Liver (tissue), 9 donors: Measurements from ENCODE around the gene MYOZ1. TPM values are rescaled to one million over a fixed set of nuclear protein-coding genes. Genes with fewer than 3 reads are reported as not detected.

Source experiments
- DNase-seq: peaks from one replicate; pipeline ENCODE4 v3.0.0-alpha.2; 2017; ENCODE audit warnings: low spot score
- H3K27ac ChIP-seq, 2 donors: one replicate each; pipeline ENCODE4 v1.7.0; 2013; ENCODE audit warnings: inconsistent platforms in 2 of 2, low read length in 2 of 2, control low read depth in 1 of 2, low read depth in 1 of 2, mild to moderate bottlenecking in 1 of 2
- H3K27me3 ChIP-seq, 4 donors: one replicate each; pipeline versions ENCODE4 v1.6.1 to v1.7.0; 2013; ENCODE audit warnings: low read length in 3 of 4, inconsistent platforms in 1 of 4, mild to moderate bottlenecking in 1 of 4, moderate library complexity in 1 of 4; ENCODE audit not compliant: control insufficient read depth in 4 of 4, insufficient read depth in 4 of 4
- H3K36me3 ChIP-seq, 4 donors: one replicate each; pipeline versions ENCODE4 v1.6.1 to v1.7.0; 2013; ENCODE audit warnings: low read length in 3 of 4, mild to moderate bottlenecking in 3 of 4, low read depth in 1 of 4, moderate library complexity in 1 of 4; ENCODE audit not compliant: control insufficient read depth in 4 of 4, insufficient read depth in 3 of 4
- H3K4me1 ChIP-seq, 4 donors: one replicate each; pipeline versions ENCODE4 v1.6.1 to v1.7.0; 2013; ENCODE audit warnings: low read length in 3 of 4, mild to moderate bottlenecking in 3 of 4, moderate library complexity in 1 of 4; ENCODE audit not compliant: control insufficient read depth in 4 of 4, insufficient read depth in 4 of 4
- H3K4me3 ChIP-seq, 3 donors: one replicate each; pipeline versions ENCODE4 v1.6.1 to v1.7.0; 2013; ENCODE audit warnings: low read length in 3 of 3, control low read depth in 1 of 3, low read depth in 1 of 3, mild to moderate bottlenecking in 1 of 3
- H3K9ac ChIP-seq, 2 donors: one replicate each; pipeline ENCODE4 v1.7.0; 2013; ENCODE audit warnings: low read length in 2 of 2, mild to moderate bottlenecking in 2 of 2, moderate library complexity in 2 of 2, control low read depth in 1 of 2, low read depth in 1 of 2
- H3K9me3 ChIP-seq, 4 donors: one replicate each; pipeline versions ENCODE4 v1.6.1 to v1.7.0; 2013; ENCODE audit warnings: low read length in 3 of 4; ENCODE audit not compliant: control insufficient read depth in 4 of 4
- FOXA1 ChIP-seq: IDR thresholded peaks from 2 replicates; pipeline ENCODE4 v1.6.1; 2016; ENCODE audit warnings: antibody characterized with exemption
- FOXA2 ChIP-seq: IDR thresholded peaks from 2 replicates; pipeline ENCODE4 v1.6.1; 2016; ENCODE audit warnings: antibody characterized with exemption
- GABPA ChIP-seq, 2 donors: IDR thresholded peaks in 1 of 2; conservative IDR thresholded peaks in 1 of 2; 2 replicates each; pipeline ENCODE4 v1.6.1; 2016; ENCODE audit warnings: antibody characterized with exemption in 2 of 2, mild to moderate bottlenecking in 1 of 2, moderate library complexity in 1 of 2
- HNF4G ChIP-seq: IDR thresholded peaks from 2 replicates; pipeline ENCODE4 v1.6.1; 2016; ENCODE audit warnings: antibody characterized with exemption
- NR2F2 ChIP-seq: IDR thresholded peaks from 2 replicates; pipeline ENCODE4 v1.6.1; 2016; ENCODE audit warnings: antibody characterized with exemption
- RAD21 ChIP-seq, 2 donors: IDR thresholded peaks; 2 replicates each; pipeline ENCODE4 v1.6.1; 2016; ENCODE audit warnings: antibody characterized with exemption in 2 of 2, mild to moderate bottlenecking in 2 of 2
- RXRA ChIP-seq, 2 donors: IDR thresholded peaks; 2 replicates each; pipeline ENCODE4 v1.6.1; 2017 to 2018; ENCODE audit warnings: antibody characterized with exemption in 2 of 2, mild to moderate bottlenecking in 1 of 2
- TAF1 ChIP-seq: conservative IDR thresholded peaks from 2 replicates; pipeline ENCODE4 v1.6.1; 2016; ENCODE audit warnings: antibody characterized with exemption, mild to moderate bottlenecking
- YY1 ChIP-seq: IDR thresholded peaks from 2 replicates; pipeline ENCODE4 v1.6.1; 2016; ENCODE audit warnings: antibody characterized with exemption, mild to moderate bottlenecking
- ZBTB33 ChIP-seq: IDR thresholded peaks from 2 replicates; pipeline ENCODE4 v1.6.1; 2016; ENCODE audit warnings: antibody characterized with exemption
- WGBS: extraction: QIAGEN DNeasy Blood & Tissue Kit; methylation state at CpG from one replicate; pipeline ENCODE4 v1.1.7; 2013; 5-methylcytosine and 5-hydroxymethylcytosine counted together
- polyA plus RNA-seq, 2 donors: library from polyadenylated mRNA; stranded (reverse) in 1 of 2; unstranded in 1 of 2; fragments of 200-250 nt in 1 of 2; fragments of >200 nt in 1 of 2; fragmentation: Nextera tagmentation in 1 of 2; extraction: Ambion mirVana in 1 of 2; gene quantifications; one replicate each; pipeline versions ENCODE4 v1.2.1 to v1.2.3, GENCODE V29; 2013 to 2015
- total RNA-seq, 2 donors: library from RNA; depleted of rRNA; stranded (reverse); fragments of >200 nt; gene quantifications; one replicate each; pipeline ENCODE4 v1.2.3, GENCODE V29; 2014
- TF ChIP-seq, protein P1 (sequence below): IDR thresholded peaks from 2 replicates; pipeline ENCODE4 v1.6.1; 2016; ENCODE audit warnings: antibody characterized with exemption, mild to moderate bottlenecking
- TF ChIP-seq, protein P2 (sequence below): fragments of 150-350 bp; IDR thresholded peaks from 2 replicates; pipeline ENCODE4 v1.5.1; 2017; ENCODE audit warnings: improper control_type of control experiment, low read depth, low read length; ENCODE audit not compliant: missing input control
- TF ChIP-seq, protein P3 (sequence below): IDR thresholded peaks from 2 replicates; pipeline ENCODE4 v1.6.1; 2016; ENCODE audit warnings: antibody characterized with exemption
- donor health status: healthy.
- donor health status: healthy.
- donor health status: healthy.
- donor health status: healthy.
- donor health status: healthy.

Gene MYOZ1
- total and polyA plus RNA-seq, 4 donors, result 0.14 to 0.23 (median 0.17) TPM; not detected in 1

GRCh38 chr10:73644767-73645166, 3.5 kb upstream of the MYOZ1 start:
- Histone ChIP-seq H3K27me3 (no peaks in the 10 kb centered on the region), H3K9ac (no peak overlapping the region), H3K36me3 (no peaks in the 10 kb centered on the region), H3K4me1 (peaks cover 0 to 4% (median 3%) of the 10 kb centered on the region in 4 donors), H3K27ac (no peak overlapping the region), H3K4me3 (no peak overlapping the region), H3K9me3 (no peaks in the 10 kb centered on the region)
- TF ChIP-seq, protein P1, sequence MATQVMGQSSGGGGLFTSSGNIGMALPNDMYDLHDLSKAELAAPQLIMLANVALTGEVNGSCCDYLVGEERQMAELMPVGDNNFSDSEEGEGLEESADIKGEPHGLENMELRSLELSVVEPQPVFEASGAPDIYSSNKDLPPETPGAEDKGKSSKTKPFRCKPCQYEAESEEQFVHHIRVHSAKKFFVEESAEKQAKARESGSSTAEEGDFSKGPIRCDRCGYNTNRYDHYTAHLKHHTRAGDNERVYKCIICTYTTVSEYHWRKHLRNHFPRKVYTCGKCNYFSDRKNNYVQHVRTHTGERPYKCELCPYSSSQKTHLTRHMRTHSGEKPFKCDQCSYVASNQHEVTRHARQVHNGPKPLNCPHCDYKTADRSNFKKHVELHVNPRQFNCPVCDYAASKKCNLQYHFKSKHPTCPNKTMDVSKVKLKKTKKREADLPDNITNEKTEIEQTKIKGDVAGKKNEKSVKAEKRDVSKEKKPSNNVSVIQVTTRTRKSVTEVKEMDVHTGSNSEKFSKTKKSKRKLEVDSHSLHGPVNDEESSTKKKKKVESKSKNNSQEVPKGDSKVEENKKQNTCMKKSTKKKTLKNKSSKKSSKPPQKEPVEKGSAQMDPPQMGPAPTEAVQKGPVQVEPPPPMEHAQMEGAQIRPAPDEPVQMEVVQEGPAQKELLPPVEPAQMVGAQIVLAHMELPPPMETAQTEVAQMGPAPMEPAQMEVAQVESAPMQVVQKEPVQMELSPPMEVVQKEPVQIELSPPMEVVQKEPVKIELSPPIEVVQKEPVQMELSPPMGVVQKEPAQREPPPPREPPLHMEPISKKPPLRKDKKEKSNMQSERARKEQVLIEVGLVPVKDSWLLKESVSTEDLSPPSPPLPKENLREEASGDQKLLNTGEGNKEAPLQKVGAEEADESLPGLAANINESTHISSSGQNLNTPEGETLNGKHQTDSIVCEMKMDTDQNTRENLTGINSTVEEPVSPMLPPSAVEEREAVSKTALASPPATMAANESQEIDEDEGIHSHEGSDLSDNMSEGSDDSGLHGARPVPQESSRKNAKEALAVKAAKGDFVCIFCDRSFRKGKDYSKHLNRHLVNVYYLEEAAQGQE, result no peak
- TF ChIP-seq FOXA1 (no peak), TAF1 (no peak), RAD21 (IDR thresholded peaks at IDR 0.05) (no peak), YY1 (no peak), FOXA2 (no peak), ZBTB33 (no peak), NR2F2 (no peak), GABPA (IDR thresholded peaks at IDR 0.05 in 1 of 2, conservative IDR thresholded peaks at IDR 0.05 in 1 of 2) (no peak), HNF4G (no peak)
- WGBS, result 61% methylated on average over 1 of the region's 1 CpG
- DNase-seq, result no peak

DNA sequence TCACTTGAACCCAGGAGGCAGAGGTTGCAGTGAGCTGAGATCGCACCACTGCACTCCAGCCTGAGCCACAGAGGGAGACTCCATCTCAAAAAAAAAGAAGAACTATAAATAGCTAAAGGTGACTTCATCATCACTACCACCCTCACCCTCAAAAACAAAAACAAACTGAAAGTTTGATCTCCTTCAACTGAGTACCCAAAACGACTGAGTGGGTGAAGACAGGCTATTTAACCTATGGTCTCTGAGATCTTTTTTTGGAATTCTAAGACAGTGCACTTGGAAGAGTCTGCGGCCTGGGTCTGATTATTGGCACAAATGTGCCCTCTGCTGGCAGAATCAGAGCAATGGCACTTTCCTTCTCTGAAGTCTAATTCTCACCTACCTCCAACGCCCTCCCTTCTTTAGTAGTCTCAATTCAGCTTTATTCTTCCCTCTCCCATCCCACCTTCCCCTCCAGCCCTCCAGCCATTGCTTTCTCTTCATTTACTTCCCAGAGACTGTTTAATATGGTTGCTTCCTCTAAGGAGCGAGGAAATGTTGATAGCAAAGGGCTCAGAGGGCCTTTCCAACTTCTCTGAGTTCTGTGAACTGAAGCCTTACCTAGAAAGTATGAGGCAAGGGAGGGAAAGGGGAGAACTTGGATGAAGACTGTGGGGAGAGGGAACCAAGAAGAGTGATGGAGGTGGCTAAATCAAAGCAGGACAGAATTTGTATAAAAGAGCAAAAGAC, 2.9 kb upstream of the MYOZ1 start:
- Histone ChIP-seq H3K9me3 (no peaks in the 10 kb centered on the region), H3K9ac (no peak overlapping the region), H3K4me3 (no peak overlapping the region), H3K4me1 (peaks cover 0 to 4% (median 3%) of the 10 kb centered on the region in 4 donors), H3K27me3 (no peaks in the 10 kb centered on the region), H3K36me3 (no peaks in the 10 kb centered on the region), H3K27ac (no peak overlapping the region)
- TF ChIP-seq FOXA2 (no peak), FOXA1 (no peak), TAF1 (no peak), RAD21 (IDR thresholded peaks at IDR 0.05) (peak; percentile 98), RXRA (IDR thresholded peaks at IDR 0.05) (no peak), YY1 (no peak)
- TF ChIP-seq, protein P2, sequence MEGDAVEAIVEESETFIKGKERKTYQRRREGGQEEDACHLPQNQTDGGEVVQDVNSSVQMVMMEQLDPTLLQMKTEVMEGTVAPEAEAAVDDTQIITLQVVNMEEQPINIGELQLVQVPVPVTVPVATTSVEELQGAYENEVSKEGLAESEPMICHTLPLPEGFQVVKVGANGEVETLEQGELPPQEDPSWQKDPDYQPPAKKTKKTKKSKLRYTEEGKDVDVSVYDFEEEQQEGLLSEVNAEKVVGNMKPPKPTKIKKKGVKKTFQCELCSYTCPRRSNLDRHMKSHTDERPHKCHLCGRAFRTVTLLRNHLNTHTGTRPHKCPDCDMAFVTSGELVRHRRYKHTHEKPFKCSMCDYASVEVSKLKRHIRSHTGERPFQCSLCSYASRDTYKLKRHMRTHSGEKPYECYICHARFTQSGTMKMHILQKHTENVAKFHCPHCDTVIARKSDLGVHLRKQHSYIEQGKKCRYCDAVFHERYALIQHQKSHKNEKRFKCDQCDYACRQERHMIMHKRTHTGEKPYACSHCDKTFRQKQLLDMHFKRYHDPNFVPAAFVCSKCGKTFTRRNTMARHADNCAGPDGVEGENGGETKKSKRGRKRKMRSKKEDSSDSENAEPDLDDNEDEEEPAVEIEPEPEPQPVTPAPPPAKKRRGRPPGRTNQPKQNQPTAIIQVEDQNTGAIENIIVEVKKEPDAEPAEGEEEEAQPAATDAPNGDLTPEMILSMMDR, result peak; percentile 94
- TF ChIP-seq, protein P3, sequence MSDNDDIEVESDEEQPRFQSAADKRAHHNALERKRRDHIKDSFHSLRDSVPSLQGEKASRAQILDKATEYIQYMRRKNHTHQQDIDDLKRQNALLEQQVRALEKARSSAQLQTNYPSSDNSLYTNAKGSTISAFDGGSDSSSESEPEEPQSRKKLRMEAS, result no peak
- 21% methylated on average over 5 of the region's 5 CpGs for WGBS
- peak; percentile 60 for DNase-seq
